ENCODE measurements around the gene BLNK.
"Not testable (repeated sequence)": the region's sequence is repeated elsewhere in the genome, so short reads cannot be mapped to it uniquely, and the experiment has no call there.

Gene BLNK

DNA sequence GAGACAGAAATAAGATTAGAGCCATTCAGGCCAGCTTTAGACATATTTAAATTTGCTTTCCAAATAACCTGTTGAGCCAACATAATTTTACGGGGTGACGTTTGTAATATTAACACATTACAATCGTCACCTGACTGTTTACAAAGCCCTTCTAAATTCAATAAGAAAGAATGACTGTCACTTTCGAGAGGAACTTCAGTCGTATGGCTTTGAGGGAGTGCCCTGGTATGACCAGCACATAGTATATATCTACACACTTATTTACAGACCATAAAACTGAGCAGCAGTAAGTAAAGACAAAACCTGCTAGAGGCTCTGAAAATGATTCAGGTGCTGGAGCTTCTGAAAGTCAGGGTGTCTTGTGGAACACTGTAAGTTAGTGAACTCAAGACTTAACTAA, 62.4 kb downstream of the BLNK start:
- H3K36me3 ChIP-seq (ENCODE audit: insufficient read depth, low read length), result no peaks in the 10 kb centered on the region
- no peaks in the 10 kb centered on the region for H3K79me2 ChIP-seq (ENCODE audit: insufficient read depth, low read length)
- H3K4me3 ChIP-seq (ENCODE audit: low read depth in 1 of 2, low read length in 2 of 2), result no peak overlapping the region
- H3K4me1 ChIP-seq (ENCODE audit: insufficient read depth, low read length), result no peaks in the 10 kb centered on the region
- no peak overlapping the region for H2AFZ ChIP-seq (ENCODE audit: low read depth, low read length)
- no peaks in the 10 kb centered on the region for H4K20me1 ChIP-seq (ENCODE audit: insufficient read depth, low read length)
- no peaks in the 10 kb centered on the region for H3K9me3 ChIP-seq (ENCODE audit: insufficient read depth, low read length, severe bottlenecking)
- no peak overlapping the region for H3K4me2 ChIP-seq (ENCODE audit: insufficient read depth, low read length)
- TF ChIP-seq, protein P1, sequence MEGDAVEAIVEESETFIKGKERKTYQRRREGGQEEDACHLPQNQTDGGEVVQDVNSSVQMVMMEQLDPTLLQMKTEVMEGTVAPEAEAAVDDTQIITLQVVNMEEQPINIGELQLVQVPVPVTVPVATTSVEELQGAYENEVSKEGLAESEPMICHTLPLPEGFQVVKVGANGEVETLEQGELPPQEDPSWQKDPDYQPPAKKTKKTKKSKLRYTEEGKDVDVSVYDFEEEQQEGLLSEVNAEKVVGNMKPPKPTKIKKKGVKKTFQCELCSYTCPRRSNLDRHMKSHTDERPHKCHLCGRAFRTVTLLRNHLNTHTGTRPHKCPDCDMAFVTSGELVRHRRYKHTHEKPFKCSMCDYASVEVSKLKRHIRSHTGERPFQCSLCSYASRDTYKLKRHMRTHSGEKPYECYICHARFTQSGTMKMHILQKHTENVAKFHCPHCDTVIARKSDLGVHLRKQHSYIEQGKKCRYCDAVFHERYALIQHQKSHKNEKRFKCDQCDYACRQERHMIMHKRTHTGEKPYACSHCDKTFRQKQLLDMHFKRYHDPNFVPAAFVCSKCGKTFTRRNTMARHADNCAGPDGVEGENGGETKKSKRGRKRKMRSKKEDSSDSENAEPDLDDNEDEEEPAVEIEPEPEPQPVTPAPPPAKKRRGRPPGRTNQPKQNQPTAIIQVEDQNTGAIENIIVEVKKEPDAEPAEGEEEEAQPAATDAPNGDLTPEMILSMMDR (IDR thresholded peaks at IDR 0.05; ENCODE audit: borderline replicate concordance, extremely low read depth, low read length, poor library complexity, severe bottlenecking), result no peak
- no peak for TF ChIP-seq EZH2 (IDR thresholded peaks at IDR 0.05; ENCODE audit: borderline replicate concordance, low read depth, low read length, severe bottlenecking)
- no peaks in the 10 kb centered on the region for H3K27me3 ChIP-seq (ENCODE audit: insufficient read depth, low read length, poor library complexity)
- ATAC-seq (ENCODE audit: insufficient read depth, low read depth) (no peak), DNase-seq (no peak)
- no peak overlapping the region for H3K9ac ChIP-seq (ENCODE audit: low read depth, low read length)
- H3K27ac ChIP-seq (ENCODE audit: low read length), result no peak overlapping the region

DNA sequence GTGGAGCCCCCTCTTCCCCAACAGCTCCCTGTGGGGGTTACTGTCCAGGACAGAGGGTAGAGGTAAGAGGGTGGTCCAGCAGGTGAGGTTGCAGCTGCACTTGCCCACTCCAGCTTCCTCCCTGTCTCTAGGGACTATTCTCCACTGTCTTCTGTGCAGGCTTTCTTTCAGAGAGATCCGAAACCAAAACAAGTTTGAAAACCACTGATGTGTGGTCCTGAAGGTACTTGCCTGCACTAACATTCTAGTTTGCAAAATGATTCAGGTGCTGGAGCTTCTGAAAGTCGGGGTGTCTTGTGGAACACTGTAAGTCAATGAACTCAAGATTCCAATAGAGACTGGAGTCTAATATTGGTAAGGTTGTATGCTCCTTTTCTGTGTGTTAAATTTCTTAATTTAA, 63.1 kb downstream of the BLNK start:
- H3K9me3 ChIP-seq (ENCODE audit: insufficient read depth, low read length, severe bottlenecking), result no peaks in the 10 kb centered on the region
- no peaks in the 10 kb centered on the region for H3K4me1 ChIP-seq (ENCODE audit: insufficient read depth, low read length)
- H2AFZ ChIP-seq (ENCODE audit: low read depth, low read length), result no peak overlapping the region
- no peak overlapping the region for H3K4me3 ChIP-seq (ENCODE audit: low read depth in 1 of 2, low read length in 2 of 2)
- no peaks in the 10 kb centered on the region for H3K79me2 ChIP-seq (ENCODE audit: insufficient read depth, low read length)
- no peak overlapping the region for H3K9ac ChIP-seq (ENCODE audit: low read depth, low read length)
- no peaks in the 10 kb centered on the region for H4K20me1 ChIP-seq (ENCODE audit: insufficient read depth, low read length)
- no peak overlapping the region for H3K4me2 ChIP-seq (ENCODE audit: insufficient read depth, low read length)
- DNase-seq, result no peak
- TF ChIP-seq, protein P1 (IDR thresholded peaks at IDR 0.05; ENCODE audit: borderline replicate concordance, extremely low read depth, low read length, poor library complexity, severe bottlenecking), result no peak
- TF ChIP-seq EZH2 (IDR thresholded peaks at IDR 0.05; ENCODE audit: borderline replicate concordance, low read depth, low read length, severe bottlenecking), result no peak
- no peak for ATAC-seq (ENCODE audit: insufficient read depth, low read depth)
- no peaks in the 10 kb centered on the region for H3K36me3 ChIP-seq (ENCODE audit: insufficient read depth, low read length)
- no peaks in the 10 kb centered on the region for H3K27me3 ChIP-seq (ENCODE audit: insufficient read depth, low read length, poor library complexity)
- no peak overlapping the region for H3K27ac ChIP-seq (ENCODE audit: low read length)

DNA sequence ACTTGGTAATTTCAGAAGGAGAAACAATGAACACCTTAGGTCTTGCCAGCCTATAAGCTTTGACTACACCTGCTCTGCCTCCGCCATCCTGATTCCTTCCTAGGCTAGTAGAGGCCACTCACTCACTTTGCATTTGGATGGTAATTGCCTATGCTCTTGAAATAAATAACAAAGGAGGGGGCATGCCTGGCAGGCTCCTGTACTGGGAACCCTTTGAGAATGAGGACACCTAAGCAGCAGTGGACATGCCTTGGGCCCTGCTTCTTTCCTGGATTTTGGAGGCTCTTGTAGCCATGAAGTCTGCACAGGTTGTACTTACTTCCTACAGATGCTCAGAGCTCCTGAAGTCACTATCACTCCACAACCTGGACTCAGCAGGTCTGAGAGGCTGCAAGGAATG, 65.8 kb downstream of the BLNK start:
- Histone ChIP-seq H3K4me3 (ENCODE audit: low read depth in 1 of 2, low read length in 2 of 2) (no peak overlapping the region), H3K36me3 (ENCODE audit: insufficient read depth, low read length) (no peaks in the 10 kb centered on the region), H3K9me3 (ENCODE audit: insufficient read depth, low read length, severe bottlenecking) (no peaks in the 10 kb centered on the region), H3K4me2 (ENCODE audit: insufficient read depth, low read length) (no peak overlapping the region), H3K9ac (ENCODE audit: low read depth, low read length) (no peak overlapping the region), H3K4me1 (ENCODE audit: insufficient read depth, low read length) (no peaks in the 10 kb centered on the region), H3K27ac (ENCODE audit: low read length) (no peak overlapping the region), H4K20me1 (ENCODE audit: insufficient read depth, low read length) (no peaks in the 10 kb centered on the region), H2AFZ (ENCODE audit: low read depth, low read length) (no peak overlapping the region), H3K27me3 (ENCODE audit: insufficient read depth, low read length, poor library complexity) (no peaks in the 10 kb centered on the region), H3K79me2 (ENCODE audit: insufficient read depth, low read length) (no peaks in the 10 kb centered on the region)
- ATAC-seq (ENCODE audit: insufficient read depth, low read depth), result no peak
- DNase-seq, result no peak
- TF ChIP-seq EZH2 (IDR thresholded peaks at IDR 0.05; ENCODE audit: borderline replicate concordance, low read depth, low read length, severe bottlenecking), result no peak
- TF ChIP-seq, protein P1 (IDR thresholded peaks at IDR 0.05; ENCODE audit: borderline replicate concordance, extremely low read depth, low read length, poor library complexity, severe bottlenecking), result no peak

DNA sequence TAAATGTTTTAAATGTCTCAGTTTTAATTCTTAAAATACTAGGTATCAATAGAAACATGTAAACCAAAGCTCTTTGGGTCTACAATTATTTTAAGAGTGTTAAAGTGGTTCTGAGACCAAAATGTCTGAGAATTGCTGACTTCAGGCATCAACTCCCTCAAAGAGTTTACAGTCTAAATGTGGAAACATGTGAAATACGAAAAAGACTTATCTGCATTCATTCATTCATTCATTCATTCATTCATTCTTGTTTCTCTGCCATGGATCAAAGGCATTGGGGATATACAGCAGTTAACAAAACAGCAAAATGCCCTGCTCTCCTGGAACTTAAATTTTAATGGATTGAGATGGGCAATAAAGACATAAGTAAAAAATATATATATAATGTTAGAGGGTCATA, 69.8 kb downstream of the BLNK start:
- DNase-seq (no peak), ATAC-seq (ENCODE audit: insufficient read depth, low read depth) (no peak)
- Histone ChIP-seq H3K27me3 (ENCODE audit: insufficient read depth, low read length, poor library complexity) (no peaks in the 10 kb centered on the region), H3K4me1 (ENCODE audit: insufficient read depth, low read length) (no peaks in the 10 kb centered on the region), H3K27ac (ENCODE audit: low read length) (no peak overlapping the region), H3K9me3 (ENCODE audit: insufficient read depth, low read length, severe bottlenecking) (no peaks in the 10 kb centered on the region), H3K36me3 (ENCODE audit: insufficient read depth, low read length) (no peaks in the 10 kb centered on the region), H3K79me2 (ENCODE audit: insufficient read depth, low read length) (no peaks in the 10 kb centered on the region), H2AFZ (ENCODE audit: low read depth, low read length) (no peak overlapping the region), H3K4me3 (ENCODE audit: low read depth in 1 of 2, low read length in 2 of 2) (no peak overlapping the region), H3K4me2 (ENCODE audit: insufficient read depth, low read length) (no peak overlapping the region), H3K9ac (ENCODE audit: low read depth, low read length) (no peak overlapping the region), H4K20me1 (ENCODE audit: insufficient read depth, low read length) (no peaks in the 10 kb centered on the region)
- TF ChIP-seq, protein P1 (IDR thresholded peaks at IDR 0.05; ENCODE audit: borderline replicate concordance, extremely low read depth, low read length, poor library complexity, severe bottlenecking), result no peak
- TF ChIP-seq EZH2 (IDR thresholded peaks at IDR 0.05; ENCODE audit: borderline replicate concordance, low read depth, low read length, severe bottlenecking), result no peak

DNA sequence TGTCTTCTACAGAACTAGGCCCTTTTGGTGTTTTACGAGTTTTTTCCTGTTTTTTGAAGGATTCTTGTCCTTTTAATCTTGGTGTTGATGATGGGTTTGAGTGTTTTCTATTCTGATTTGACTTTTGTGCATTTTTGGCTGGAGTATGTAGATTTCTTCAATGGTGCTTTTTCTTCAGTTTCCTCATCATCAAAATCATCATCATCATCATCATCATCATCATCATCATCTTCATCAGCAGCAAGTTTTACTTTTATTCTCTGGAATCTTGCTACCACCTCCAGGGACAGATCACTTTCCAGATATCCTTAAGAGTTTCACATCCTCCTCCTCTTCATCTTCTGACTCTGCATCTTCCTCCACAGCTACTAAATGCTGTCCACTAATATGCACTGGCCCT, 81.9 kb downstream of the BLNK start:
- not testable (repeated sequence) for H3K9ac ChIP-seq (ENCODE audit: low read depth, low read length); H3K4me1 ChIP-seq (ENCODE audit: insufficient read depth, low read length); H3K27ac ChIP-seq (ENCODE audit: low read length); H2AFZ ChIP-seq (ENCODE audit: low read depth, low read length); H3K27me3 ChIP-seq (ENCODE audit: insufficient read depth, low read length, poor library complexity); H3K79me2 ChIP-seq (ENCODE audit: insufficient read depth, low read length); H3K9me3 ChIP-seq (ENCODE audit: insufficient read depth, low read length, severe bottlenecking); DNase-seq; H4K20me1 ChIP-seq (ENCODE audit: insufficient read depth, low read length); H3K36me3 ChIP-seq (ENCODE audit: insufficient read depth, low read length); H3K4me2 ChIP-seq (ENCODE audit: insufficient read depth, low read length); ATAC-seq (ENCODE audit: insufficient read depth, low read depth); H3K4me3 ChIP-seq (ENCODE audit: low read depth in 1 of 2, low read length in 2 of 2)

Measured in DND-41 (cell line).